GM03348 (cell line): ENCODE results near the gene INHBB.
"Not testable (repeated sequence)": the region's sequence is repeated elsewhere in the genome, so short reads cannot be mapped to it uniquely, and the experiment has no call there.

Source experiments
- DNase-seq: peaks from one replicate; pipeline ENCODE4 v3.0.0; 2012; ENCODE audit warnings: low spot score

Gene INHBB

DNA sequence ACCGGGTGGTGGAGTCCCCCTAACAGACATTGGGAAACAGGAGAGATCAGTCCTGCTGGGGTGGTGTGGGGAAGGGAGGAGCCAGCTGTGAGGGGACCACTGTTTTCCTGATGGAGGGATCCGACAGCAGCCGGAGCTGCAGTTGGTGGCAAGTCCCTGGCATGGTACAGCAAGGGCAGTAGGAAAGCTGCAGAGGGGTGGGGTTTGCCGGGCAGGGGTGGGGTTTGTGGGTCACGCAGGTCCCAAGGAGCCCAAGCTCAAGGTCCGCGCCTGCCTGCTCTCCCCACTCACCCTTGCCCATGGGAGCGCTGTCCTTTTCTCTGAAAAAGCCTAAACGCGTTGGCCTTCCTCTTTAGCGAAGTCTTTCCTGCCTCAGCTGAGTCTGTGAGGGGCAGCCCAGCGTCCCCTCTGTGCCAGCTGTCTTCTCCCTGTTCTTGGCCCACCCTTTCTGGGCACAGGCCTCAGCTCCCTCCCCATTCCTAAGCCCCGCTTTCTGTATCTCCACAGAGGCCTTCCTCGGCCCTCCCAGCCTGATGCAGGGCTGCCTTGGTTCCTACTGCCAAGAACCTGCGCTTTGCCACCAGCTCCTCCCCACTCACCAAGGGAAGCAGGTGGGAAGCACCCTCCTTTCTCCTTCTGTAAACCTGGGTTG is 29.3 kb upstream of the INHBB start:
- DNase-seq: no peak

- no peak for DNase-seq
Measured at GRCh38 chr2:120317180-120317533, 28.8 kb upstream of the INHBB start.

GRCh38 chr2:120317916-120318315 is 28.0 kb upstream of the INHBB start:
- DNase-seq: no peak

- DNase-seq: peak; percentile 47
Measured at GRCh38 chr2:120318626-120319025, 27.3 kb upstream of the INHBB start.

- DNase-seq: no peak
Measured at GRCh38 chr2:120319123-120319522, 26.8 kb upstream of the INHBB start.

- DNase-seq: no peak
Measured at GRCh38 chr2:120319686-120320317, 26.1 kb upstream of the INHBB start.

- no peak for DNase-seq
Measured at GRCh38 chr2:120320318-120320851, 25.6 kb upstream of the INHBB start.

DNA sequence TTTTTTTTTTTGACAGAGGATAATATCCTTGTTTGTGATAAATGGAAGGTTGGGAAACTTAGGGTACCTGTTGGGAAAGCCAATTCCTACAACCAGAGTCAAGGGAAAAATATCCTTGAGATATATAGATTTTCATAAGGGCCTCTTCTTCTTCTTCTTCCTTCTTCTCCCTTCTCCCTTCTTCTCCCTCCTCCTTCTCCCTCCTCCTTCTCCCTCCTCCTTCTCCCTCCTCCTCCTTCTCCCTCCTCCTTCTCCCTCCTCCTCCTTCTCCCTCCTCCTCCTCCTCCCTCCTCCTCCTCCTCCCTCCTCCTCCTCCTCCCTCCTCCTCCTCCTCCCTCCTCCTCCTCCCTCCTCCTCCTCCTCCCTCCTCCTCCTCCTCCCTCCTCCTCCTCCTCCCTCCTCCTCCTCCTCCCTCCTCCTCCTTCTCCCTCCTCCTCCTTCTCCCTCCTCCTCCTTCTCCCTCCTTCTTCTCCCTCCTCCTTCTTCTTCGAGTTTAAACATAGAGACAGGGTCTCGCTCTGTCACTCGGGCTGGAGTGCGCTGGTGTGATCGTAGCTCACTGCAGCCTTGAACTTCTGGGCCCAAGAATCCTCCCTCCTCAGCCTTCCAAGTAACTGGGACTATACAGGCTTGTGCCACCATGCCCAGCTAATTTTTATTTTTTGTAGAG is 24.9 kb upstream of the INHBB start:
- not testable (repeated sequence) for DNase-seq

- no peak for DNase-seq
Measured at GRCh38 chr2:120321721-120322284, 24.1 kb upstream of the INHBB start.

- no peak for DNase-seq
Measured at GRCh38 chr2:120322329-120322728, 23.6 kb upstream of the INHBB start.

- peak; percentile 89 for DNase-seq
Measured at GRCh38 chr2:120323214-120323613, 22.7 kb upstream of the INHBB start.

- DNase-seq: no peak
Measured at GRCh38 chr2:120323807-120324399, 22.0 kb upstream of the INHBB start.

- no peak for DNase-seq
Measured at GRCh38 chr2:120324933-120325332, 21.0 kb upstream of the INHBB start.

GRCh38 chr2:120326066-120326465 is 19.9 kb upstream of the INHBB start:
- DNase-seq: no peak

DNA sequence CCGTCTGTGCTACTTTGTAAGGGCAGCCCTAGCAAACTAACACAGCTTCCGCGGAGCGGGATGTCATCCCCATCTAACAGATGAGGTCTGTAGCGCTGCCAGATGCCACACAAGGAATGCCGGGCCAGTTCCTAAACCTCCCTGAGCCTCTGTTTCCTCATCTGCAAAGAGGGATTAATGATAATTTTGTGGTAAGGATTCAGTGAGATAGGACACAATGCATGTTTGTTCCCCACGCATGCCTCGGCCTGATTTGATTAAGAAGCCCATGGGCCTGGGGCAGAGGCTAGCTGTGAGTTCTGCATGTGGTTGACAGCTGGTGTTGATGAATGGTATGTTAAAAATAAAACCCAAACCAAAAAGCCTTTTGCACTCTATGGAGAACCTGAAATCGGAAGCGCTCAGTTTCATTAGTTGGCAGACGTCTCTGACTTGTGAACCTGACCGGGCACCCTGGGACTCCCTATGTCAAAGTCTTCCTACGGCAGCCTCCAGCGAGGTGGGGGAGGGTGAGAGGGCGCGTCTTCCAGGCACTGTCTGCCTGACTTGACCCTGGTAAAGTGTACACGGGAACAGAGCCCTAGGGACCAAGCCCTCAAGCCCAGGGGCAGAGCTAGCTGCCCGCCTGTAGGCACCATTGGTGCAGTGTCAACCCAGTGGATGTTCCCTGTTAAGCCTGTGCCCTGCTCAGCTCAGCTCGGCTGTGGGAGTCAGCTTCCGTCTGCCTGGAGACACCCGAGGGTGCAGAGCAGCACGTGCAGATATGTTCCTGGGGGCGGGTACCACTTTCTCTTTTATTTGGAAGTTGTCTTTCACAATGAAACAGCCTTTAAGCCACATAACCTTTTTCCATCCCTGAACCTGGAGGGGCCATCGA is 14.8 kb upstream of the INHBB start:
- no peak for DNase-seq

DNA sequence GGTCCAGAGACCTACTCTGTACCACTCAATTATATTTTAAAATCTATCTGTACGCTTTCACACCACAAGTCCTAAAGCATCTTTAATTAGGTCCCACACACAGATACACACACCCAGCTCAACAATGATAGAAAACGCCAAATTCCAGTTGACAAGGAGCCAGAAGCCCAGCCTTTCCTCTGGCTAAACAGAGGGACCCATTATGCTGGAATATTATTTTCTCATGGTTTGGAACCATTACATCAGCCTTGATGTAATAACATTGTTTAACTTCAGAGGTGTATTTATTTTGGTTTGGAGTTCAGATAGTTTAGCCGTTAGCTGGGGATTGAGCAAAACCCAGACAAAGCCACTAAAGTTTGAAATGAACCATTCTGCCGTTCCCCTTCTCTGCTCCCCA is 14.0 kb upstream of the INHBB start:
- DNase-seq: no peak

DNA sequence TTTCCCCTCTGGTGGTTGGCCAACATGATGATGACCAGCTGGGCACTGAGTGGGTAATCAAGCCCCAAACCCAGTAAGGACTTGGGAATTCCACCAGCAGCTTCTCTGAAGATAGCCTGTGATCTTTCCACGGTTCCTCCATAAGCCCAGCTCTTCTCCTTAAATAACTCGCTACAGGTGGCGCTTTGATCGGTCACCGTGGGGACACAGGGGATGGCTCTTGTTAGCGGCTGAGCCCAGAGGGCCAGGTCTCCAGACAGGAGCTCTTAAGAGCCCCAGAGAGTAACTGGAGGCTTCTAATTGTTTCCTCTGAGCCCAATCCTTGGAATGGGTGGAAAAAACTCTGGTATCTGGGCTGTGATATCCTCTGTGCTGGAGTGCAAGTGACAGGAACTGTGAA is 13.6 kb upstream of the INHBB start:
- no peak for DNase-seq

GRCh38 chr2:120334068-120334467 is 11.9 kb upstream of the INHBB start:
- DNase-seq: no peak

DNA sequence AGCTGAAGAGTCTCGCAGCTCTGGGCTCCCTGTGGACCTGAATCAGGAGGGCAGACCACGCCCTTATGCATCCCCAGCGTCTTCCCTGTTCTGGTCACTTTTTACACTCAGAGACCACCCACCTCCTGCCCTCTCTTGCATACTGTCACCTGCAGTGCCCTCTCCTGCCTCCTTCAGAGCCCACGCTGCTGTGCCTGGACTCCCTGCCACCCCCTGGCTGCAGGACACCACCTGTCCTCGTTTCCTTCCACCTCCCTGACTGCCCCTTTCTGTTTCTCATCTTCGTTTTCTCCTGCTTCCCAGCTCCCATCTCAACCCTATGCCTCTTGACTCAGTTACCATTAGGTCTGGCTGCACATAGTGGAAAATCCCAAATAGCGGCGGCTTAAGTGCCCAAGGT is 9.2 kb upstream of the INHBB start:
- no peak for DNase-seq

GRCh38 chr2:120338015-120338414 is 7.9 kb upstream of the INHBB start:
- no peak for DNase-seq

GRCh38 chr2:120341977-120342376 is 4.0 kb upstream of the INHBB start:
- DNase-seq: no peak

DNA sequence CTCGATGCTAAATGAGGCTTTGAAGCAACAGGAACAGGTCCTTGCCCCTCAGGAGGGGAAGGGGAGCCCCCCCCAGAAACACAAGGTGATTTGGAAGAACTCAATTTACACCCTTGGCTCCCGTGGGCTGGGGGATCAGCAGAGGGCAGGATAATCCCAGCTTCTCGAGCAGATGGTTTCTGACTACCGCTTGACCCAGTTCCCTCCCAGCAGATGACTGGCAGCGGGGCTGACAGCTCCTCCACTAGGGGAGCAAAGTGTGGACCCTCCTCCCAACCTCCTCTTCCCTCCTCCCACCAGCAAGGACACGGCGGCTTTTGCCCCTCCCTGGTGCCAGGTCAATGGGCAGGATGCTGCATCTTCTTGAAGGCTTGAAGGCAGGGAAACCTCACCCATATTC is 3.5 kb upstream of the INHBB start:
- no peak for DNase-seq
